ENCODE data around the gene HPN. TPM values are rescaled to one million over a fixed set of nuclear protein-coding genes. Genes with fewer than 3 reads are reported as not detected.

Gene HPN
- total and polyA plus RNA-seq, 2 experiments from 2014 or later = 14.0 to 17.4 TPM

DNA sequence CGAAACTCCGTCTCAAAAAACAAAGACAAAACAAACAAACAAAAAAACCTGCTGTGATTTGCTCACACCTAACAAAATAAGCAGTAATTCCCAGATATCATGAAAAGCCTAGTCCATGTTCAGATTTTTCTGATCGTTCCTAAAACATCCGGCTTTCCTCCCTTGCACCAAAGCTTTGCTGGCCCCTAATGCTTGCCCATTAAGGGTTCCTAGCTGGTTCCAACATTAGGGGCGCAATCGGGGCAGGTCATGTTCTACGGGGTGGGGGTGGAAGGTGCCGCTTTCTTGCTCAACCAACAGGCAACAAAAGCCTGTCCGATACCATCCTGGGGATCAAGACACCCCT is 48.6 kb downstream of the HPN start:
- ATAC-seq = peak; percentile 38
- Mint-ChIP-seq H3K27ac (no peak overlapping the region), H3K4me3 (peak overlapping the region; percentile 65; the same call in 1 of the 3 replicates), H3K27me3 (ENCODE audit: insufficient read depth, low read depth, poor library complexity) (peaks cover 12% of the 10 kb centered on the region), H3K36me3 (ENCODE audit: low read depth) (no peaks in the 10 kb centered on the region; the same call in 2 of the 3 replicates), H3K4me1 (peaks cover 10% of the 10 kb centered on the region; the same call in 2 of the 3 replicates), H3K9me3 (no peaks in the 10 kb centered on the region)
- no peak overlapping the region for H3K27ac ChIP-seq (ENCODE audit: low read depth)
- H3K36me3 ChIP-seq (ENCODE audit: insufficient read depth) = no peaks in the 10 kb centered on the region
- H3K4me2 ChIP-seq = peak overlapping the region; percentile 71
- no peaks in the 10 kb centered on the region for H4K20me1 ChIP-seq (replicated peaks; ENCODE audit: insufficient read depth)
- H2AFZ ChIP-seq = peak overlapping the region; percentile 94
- no peaks in the 10 kb centered on the region for H3K79me2 ChIP-seq (replicated peaks; ENCODE audit: insufficient read depth)
- H3K4me3 ChIP-seq = peak overlapping the region; percentile 53
- no peaks in the 10 kb centered on the region for H3K9me2 ChIP-seq (ENCODE audit: insufficient read depth)
- no peaks in the 10 kb centered on the region for H3K27me3 ChIP-seq (ENCODE audit: insufficient read depth)
- no peak for DNase-seq (ENCODE audit: low spot score)
- no peak for TF ChIP-seq EZH2 (IDR thresholded peaks at IDR 0.05; ENCODE audit: low read depth, unreplicated experiment)
- TF ChIP-seq EZH2phosphoT487 (IDR thresholded peaks at IDR 0.05; ENCODE audit: unreplicated experiment) = no peak
- no peak for TF ChIP-seq NANOG (IDR thresholded peaks at IDR 0.05; ENCODE audit: borderline replicate concordance)
- TF ChIP-seq CREB1 (CRISPR knock-in tag; IDR thresholded peaks at IDR 0.05; ENCODE audit: low read depth) = no peak
- no peak for TF ChIP-seq JUNB (IDR thresholded peaks at IDR 0.05; ENCODE audit: unreplicated experiment)
- TF ChIP-seq, protein P1, sequence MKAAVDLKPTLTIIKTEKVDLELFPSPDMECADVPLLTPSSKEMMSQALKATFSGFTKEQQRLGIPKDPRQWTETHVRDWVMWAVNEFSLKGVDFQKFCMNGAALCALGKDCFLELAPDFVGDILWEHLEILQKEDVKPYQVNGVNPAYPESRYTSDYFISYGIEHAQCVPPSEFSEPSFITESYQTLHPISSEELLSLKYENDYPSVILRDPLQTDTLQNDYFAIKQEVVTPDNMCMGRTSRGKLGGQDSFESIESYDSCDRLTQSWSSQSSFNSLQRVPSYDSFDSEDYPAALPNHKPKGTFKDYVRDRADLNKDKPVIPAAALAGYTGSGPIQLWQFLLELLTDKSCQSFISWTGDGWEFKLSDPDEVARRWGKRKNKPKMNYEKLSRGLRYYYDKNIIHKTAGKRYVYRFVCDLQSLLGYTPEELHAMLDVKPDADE (IDR thresholded peaks at IDR 0.05) = no peak
- TF ChIP-seq POLR2AphosphoS5 (IDR thresholded peaks at IDR 0.05; ENCODE audit: low read depth) = no peak
- 0 out of 2 replicates have a peak, but pooled peaks cover 5% of the 10 kb centered on the region for H3F3A ChIP-seq (replicated peaks; ENCODE audit: low read depth)
- peaks cover 13% of the 10 kb centered on the region for H3K4me1 ChIP-seq (ENCODE audit: insufficient read depth)

DNA sequence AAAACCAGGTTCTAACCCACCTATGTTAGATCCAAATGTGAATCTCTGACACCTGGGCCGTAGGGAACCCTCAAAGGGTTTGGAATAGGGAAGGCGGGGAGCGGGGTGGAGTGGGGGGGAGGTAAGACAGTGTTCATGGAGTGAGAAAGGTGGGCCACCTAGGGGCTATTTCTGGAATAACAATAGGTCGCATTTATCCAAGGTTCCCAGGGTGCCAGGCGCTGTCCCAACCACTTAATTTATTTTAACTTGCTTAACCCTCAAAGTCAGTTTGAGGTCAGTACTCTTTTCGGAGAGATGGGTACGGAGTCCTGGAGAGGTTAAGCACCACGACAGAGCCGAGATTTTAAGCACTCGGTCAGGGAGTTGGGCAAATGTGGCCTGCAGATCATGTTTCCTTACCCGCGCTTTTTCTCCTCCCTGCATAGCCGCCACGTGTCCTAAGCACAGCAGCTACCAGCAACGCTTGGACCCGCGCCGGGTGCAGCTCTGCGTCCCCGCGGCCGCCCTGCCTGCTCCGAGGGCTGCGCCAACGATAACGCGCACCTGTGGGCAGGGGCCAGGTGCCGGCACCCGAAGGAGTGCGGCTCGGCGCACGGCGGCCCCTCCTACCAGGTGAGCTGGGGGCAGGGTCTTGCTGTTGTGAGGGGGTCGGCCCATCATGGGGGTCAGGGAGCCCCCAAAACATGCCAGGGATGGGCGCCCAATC is 49.1 kb downstream of the HPN start:
- Mint-ChIP-seq H3K9me3 (no peaks in the 10 kb centered on the region), H3K4me1 (peaks cover 10% of the 10 kb centered on the region), H3K4me3 (peak overlapping the region; percentile 65; the same call in 2 of the 3 replicates), H3K27me3 (ENCODE audit: insufficient read depth, low read depth, poor library complexity) (peaks cover 9% of the 10 kb centered on the region), H3K27ac (no peak overlapping the region), H3K36me3 (ENCODE audit: low read depth) (no peaks in the 10 kb centered on the region; the same call in 2 of the 3 replicates)
- peaks cover 13% of the 10 kb centered on the region for H3K4me1 ChIP-seq (ENCODE audit: insufficient read depth)
- H3K36me3 ChIP-seq (ENCODE audit: insufficient read depth) = no peaks in the 10 kb centered on the region
- peak overlapping the region; percentile 71 for H3K4me2 ChIP-seq
- ATAC-seq (peak; percentile 92), DNase-seq (ENCODE audit: low spot score) (peak; percentile 93)
- H4K20me1 ChIP-seq (replicated peaks; ENCODE audit: insufficient read depth) = no peaks in the 10 kb centered on the region
- TF ChIP-seq EZH2 (IDR thresholded peaks at IDR 0.05; ENCODE audit: low read depth, unreplicated experiment) = no peak
- no peak for TF ChIP-seq JUNB (IDR thresholded peaks at IDR 0.05; ENCODE audit: unreplicated experiment)
- 0 out of 2 replicates have a peak, but pooled peaks have one; percentile 24 for TF ChIP-seq POLR2AphosphoS5 (IDR thresholded peaks at IDR 0.05; ENCODE audit: low read depth)
- TF ChIP-seq, protein P2, sequence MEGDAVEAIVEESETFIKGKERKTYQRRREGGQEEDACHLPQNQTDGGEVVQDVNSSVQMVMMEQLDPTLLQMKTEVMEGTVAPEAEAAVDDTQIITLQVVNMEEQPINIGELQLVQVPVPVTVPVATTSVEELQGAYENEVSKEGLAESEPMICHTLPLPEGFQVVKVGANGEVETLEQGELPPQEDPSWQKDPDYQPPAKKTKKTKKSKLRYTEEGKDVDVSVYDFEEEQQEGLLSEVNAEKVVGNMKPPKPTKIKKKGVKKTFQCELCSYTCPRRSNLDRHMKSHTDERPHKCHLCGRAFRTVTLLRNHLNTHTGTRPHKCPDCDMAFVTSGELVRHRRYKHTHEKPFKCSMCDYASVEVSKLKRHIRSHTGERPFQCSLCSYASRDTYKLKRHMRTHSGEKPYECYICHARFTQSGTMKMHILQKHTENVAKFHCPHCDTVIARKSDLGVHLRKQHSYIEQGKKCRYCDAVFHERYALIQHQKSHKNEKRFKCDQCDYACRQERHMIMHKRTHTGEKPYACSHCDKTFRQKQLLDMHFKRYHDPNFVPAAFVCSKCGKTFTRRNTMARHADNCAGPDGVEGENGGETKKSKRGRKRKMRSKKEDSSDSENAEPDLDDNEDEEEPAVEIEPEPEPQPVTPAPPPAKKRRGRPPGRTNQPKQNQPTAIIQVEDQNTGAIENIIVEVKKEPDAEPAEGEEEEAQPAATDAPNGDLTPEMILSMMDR (conservative IDR thresholded peaks at IDR 0.05; ENCODE audit: low read depth in 2 of 2) = peak; percentile 62 to 71
- TF ChIP-seq CREB1 (CRISPR knock-in tag; IDR thresholded peaks at IDR 0.05; ENCODE audit: low read depth) = no peak
- no peak overlapping the region; the same call in 1 of the 2 replicates for H3K27ac ChIP-seq (ENCODE audit: low read depth)
- peak overlapping the region; percentile 94 for H2AFZ ChIP-seq
- no peaks in the 10 kb centered on the region for H3K27me3 ChIP-seq (ENCODE audit: insufficient read depth)
- no peaks in the 10 kb centered on the region for H3K79me2 ChIP-seq (replicated peaks; ENCODE audit: insufficient read depth)
- H3K4me3 ChIP-seq = peak overlapping the region; percentile 53
- H3F3A ChIP-seq (replicated peaks; ENCODE audit: low read depth) = 0 out of 2 replicates have a peak, but pooled peaks cover 5% of the 10 kb centered on the region
- no peaks in the 10 kb centered on the region for H3K9me2 ChIP-seq (ENCODE audit: insufficient read depth)

All from GM23338 (cell line).